Cortex of kidney (tissue), 1 donor: ENCODE data around the gene NBEAL2.

Source experiments
- DNase-seq: peaks from one replicate; lab custom pipeline; 2025; lab: John Stamatoyannopoulos, UW

The NBEAL2 gene

GRCh38 chr3:47042231-47042791, 62.8 kb downstream of the NBEAL2 start:
- no peak for DNase-seq

- DNase-seq, result no peak
Measured at GRCh38 chr3:47047069-47047468, 67.6 kb downstream of the NBEAL2 start.

GRCh38 chr3:47047673-47048072, 68.2 kb downstream of the NBEAL2 start:
- DNase-seq, result no peak

- no peak for DNase-seq
Measured at GRCh38 chr3:47054412-47054811, 74.9 kb downstream of the NBEAL2 start.

GRCh38 chr3:47056705-47057104, 77.2 kb downstream of the NBEAL2 start:
- no peak for DNase-seq

- DNase-seq, result no peak
Measured at GRCh38 chr3:47057212-47057671, 77.8 kb downstream of the NBEAL2 start.
